VCaP (cell line): ENCODE results near the gene PLAA.
A peak's percentile ranks its signal among the peaks of the same experiment; 100 is the strongest.

ENCODE experiments used
- H3K27ac ChIP-seq: fragments of 450-650 bp; 2 replicates; pipeline ENCODE4 v1.5.1; 2017
- TF ChIP-seq, protein P1 (sequence below): fragments of 450-650 bp; conservative IDR thresholded peaks from 2 replicates; pipeline ENCODE4 v1.5.1; 2017; ENCODE audit warnings: mild to moderate bottlenecking, moderate library complexity

The PLAA gene

DNA sequence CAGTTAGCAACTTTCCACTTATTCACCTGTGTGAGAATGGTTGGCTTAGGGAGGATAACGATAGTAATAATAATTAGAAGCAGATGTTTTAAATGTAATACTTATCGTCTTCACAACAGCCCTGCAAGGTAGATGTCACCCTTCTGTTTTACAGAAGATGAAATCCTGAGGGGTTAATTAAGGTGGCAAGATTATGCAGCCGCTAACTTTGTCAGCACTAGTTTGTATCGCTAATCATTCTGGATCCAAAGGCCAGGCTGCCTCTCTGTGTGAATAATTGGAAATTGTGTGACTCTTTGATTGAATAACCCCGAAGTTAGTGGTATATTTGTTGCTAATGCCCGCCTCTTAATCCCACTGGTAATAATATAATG lies 9.8 kb upstream of the PLAA start:
- TF ChIP-seq, protein P1, sequence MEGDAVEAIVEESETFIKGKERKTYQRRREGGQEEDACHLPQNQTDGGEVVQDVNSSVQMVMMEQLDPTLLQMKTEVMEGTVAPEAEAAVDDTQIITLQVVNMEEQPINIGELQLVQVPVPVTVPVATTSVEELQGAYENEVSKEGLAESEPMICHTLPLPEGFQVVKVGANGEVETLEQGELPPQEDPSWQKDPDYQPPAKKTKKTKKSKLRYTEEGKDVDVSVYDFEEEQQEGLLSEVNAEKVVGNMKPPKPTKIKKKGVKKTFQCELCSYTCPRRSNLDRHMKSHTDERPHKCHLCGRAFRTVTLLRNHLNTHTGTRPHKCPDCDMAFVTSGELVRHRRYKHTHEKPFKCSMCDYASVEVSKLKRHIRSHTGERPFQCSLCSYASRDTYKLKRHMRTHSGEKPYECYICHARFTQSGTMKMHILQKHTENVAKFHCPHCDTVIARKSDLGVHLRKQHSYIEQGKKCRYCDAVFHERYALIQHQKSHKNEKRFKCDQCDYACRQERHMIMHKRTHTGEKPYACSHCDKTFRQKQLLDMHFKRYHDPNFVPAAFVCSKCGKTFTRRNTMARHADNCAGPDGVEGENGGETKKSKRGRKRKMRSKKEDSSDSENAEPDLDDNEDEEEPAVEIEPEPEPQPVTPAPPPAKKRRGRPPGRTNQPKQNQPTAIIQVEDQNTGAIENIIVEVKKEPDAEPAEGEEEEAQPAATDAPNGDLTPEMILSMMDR = no peak
- H3K27ac ChIP-seq = peak overlapping the region; percentile 90

DNA sequence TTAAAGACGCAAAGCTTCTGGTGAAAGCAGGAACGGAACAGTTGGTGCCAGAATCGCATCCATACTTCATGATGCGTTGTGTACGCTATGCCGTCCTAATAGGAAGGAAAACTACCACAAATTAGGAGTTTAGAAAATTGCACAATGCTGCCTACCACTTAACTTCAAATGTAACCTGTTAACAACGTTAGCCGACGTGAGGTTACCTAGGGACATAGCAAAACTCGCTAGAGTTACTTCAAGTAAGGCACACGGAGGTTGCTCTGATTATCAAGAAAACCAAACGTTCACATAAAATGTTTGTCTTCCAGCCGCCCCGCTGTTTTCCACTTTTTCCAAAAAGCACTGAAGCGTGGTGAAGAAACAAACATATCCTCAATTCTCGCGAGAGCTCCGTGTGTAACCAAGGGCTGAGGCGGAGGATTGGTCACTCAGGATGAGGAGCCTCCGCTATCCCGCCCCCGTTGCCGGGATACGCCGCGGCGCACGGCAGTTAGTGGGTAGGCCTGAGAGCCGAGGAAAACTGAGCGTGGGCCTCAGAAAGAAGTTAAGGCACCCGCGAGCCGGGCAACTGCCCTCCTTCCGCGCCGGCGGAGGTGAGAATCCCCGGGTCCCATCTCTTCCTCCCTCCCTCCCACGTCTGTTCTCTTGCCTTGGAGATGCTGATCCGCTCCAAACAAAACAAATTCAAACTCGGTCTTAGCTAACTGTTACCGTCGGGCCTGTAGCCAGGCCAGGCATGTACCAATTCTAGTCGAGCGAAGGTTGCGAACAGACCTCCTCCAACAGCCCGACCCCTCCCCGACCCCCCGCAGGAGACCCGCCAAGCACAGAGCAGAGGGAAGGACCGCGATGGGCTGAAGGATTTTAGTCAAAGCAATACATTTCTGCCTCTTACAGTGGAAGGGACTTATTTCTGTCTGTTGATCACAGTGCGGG lies 9.1 kb upstream of the PLAA start, which contains the start of gene IFT74:
IFT74 (plus strand) TSS at position 492 of the 939 bp plus-strand sequence. CDS start 5,556 bp downstream, outside the sequence.
- TF ChIP-seq, protein P1 = no peak
- H3K27ac ChIP-seq = peak within 1 kb of the TSS; percentile 90

DNA sequence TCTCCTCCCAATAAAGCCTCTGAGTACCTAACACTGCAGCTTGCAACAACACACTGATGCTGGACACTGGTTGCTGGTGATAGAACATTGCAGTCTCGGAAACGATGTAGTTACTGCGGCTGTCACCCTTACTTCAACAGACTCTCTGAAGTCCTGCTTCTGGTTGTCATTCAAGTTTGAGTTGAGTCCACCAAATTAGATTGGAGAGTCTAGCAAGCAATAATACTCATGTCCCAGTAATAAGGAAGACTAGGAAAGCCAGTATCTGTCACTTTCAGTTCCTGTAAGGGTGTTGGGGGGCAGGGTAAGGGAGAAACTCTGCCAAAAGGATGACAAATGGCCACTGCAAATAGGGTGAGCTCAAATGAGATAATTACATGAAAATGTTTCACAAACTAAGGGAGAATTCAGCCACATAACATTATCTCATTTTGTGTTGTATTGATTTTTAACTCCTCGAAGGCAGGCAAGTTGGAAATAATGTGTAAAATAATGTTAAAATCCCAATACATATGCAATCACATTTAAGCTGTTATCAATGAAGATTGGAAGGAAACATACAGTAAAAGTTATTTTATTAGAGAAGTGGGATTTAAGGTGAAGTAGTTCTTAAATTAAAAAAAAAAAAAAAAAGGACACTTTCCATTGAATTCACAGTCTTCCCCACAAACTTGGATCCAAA lies 8.3 kb upstream of the PLAA start:
- H3K27ac ChIP-seq = peak overlapping the region; percentile 90
- TF ChIP-seq, protein P1 = no peak

DNA sequence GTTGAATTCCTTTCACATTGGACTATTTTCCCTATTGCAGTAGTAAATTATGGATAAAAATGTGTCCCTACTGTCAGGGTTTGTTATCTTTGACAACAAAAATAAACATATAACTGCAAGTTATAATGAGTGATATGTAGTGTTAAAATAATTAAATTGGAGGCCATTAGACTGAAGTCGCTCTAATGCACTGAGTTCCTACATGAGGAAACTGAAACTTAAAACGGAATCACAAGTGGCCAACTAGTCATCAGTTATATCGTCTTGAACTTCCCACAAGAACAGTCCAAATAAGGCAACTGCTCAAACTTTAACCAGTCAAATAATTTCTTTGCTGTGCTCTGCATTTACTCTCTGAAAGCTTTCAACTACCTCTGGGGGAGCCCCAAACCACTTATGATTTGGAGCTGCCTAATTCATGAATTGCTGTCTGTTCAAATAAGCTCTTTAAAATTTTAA lies 7.0 kb upstream of the PLAA start:
- H3K27ac ChIP-seq = no peak overlapping the region
- TF ChIP-seq, protein P1 = no peak

DNA sequence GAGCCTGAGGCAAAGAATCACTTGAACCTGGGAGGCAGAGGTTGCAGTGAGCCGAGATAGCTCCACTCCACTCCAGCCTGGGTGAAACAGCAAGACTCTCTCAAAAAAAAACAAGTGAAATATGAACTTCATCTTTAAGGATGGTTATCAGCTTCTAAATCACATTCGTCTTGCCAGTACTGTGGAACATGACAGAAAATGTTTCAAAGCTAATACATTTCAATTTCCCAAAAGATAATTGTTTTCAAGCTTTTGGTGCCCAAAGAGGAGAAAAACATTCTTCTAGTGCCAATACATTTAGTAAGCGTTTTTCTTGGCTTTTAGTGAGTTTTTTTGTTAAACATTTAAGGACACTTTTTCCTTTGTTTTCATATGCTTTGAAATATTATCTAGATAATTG lies 4.8 kb upstream of the PLAA start:
- TF ChIP-seq, protein P1 = no peak
- H3K27ac ChIP-seq = no peak overlapping the region

DNA sequence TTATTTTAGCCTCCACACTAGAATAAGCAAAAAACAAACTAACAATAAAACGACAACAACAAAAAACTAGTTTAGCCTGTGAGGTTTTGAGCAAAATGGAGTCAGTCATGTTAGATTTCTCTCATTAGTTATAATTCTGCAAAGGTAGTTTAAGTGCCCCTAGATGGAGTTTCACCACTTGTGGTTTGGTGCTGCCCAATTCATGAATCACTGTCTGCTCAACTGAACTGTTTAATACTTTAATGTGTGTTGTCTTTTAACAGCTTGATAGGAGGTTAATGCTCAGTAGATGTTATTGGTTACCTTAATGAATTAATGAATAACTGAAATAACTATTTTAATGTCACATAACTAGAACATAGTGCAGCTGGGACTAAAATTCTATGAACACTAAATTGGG lies 3.5 kb upstream of the PLAA start:
- no peak overlapping the region for H3K27ac ChIP-seq
- TF ChIP-seq, protein P1 = no peak

DNA sequence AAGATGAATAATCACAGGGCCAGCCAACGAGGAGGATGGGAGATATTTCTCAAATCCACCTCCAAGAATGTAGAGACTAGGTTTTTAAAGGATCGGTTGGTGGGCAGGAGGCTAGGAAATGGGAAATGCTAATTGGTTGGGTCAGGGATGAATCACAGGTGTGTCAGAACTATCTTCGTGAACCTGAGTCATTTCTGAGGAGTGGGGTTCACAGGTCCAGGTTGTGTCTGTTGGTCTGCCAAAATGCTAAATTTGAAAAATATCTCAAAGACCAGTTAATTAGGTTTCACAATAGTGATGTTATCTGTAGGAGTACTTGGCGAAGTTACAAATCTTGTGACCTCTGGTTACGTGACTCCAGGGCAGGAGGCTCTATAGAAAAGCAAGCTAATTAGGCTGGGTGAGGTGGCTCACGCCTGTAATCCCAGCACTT lies 2.6 kb upstream of the PLAA start:
- TF ChIP-seq, protein P1 = no peak
- no peak overlapping the region for H3K27ac ChIP-seq
